Measurements from ENCODE around the gene ZNF280B. TPM values are rescaled to one million over a fixed set of nuclear protein-coding genes. Genes with fewer than 3 reads are reported as not detected.

ZNF280B gene
- total and polyA plus RNA-seq, 12 donors, result 0.81 to 7.8 (median 3.6) TPM

DNA sequence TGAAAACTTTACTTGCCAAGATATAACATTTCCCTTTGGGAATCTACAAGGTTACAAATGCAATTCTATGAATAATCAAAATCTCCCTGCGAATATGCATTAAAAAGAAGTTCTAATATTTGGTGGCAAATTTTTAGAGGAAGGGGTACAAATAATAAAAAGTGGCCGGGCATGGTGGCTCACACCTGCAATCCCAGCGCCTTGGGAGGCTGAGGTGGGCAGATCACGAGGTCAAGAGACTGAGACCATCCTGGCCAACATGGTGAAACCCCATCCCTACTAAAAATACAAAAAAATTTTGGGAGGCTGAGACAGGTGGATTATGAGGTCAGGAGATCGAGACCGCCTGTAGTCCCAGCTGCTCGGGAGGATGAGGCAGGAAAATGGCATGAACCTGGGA, 47.0 kb downstream of the ZNF280B start:
- H3K27ac ChIP-seq, result no peak overlapping the region
- WGBS, 4 donors, result 75 to 84% (median 78%) methylated on average over 7 of the region's 7 CpGs
- intact Hi-C loops (cut with DNase I), result loop anchor here in 1 of 2 donors (10.0 kb wide), 2 partner anchors 113 to 223 kb away; no protein-coding TSS in a partner anchor
- peaks cover 0 to 5% (median 0%) of the 10 kb centered on the region in 3 donors for H3K9me3 ChIP-seq (replicated peaks in 1 of 3)
- no peaks in the 10 kb centered on the region for H3K36me3 ChIP-seq (replicated peaks in 1 of 2)
- H3K27me3 ChIP-seq, result peaks cover 13% of the 10 kb centered on the region
- no peak for TF ChIP-seq POLR2A (IDR thresholded peaks at IDR 0.05)
- TF ChIP-seq CTCF (IDR thresholded peaks at IDR 0.05), result no peak
- DNase-seq, result no peak
- H3K4me1 ChIP-seq (replicated peaks in 1 of 2), result no peaks in the 10 kb centered on the region
- no peak overlapping the region for H3K4me3 ChIP-seq

DNA sequence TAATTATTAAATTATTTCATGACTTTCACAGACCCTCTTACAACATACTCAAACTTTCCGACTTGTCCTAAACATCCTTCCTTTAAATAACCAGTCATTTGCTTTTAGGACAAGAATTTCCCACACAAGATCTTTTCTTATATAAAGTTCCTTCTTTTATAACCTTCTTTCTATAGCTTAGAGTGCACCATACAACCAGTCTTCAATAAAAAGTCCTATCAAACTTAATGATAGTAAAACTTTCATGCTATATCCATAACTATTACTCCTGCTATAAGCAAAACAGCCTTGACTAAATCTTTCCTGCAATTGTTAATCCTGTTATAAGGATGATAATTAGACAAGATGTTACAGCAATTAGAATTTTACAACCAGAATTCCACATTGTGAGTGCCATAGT, 47.4 kb downstream of the ZNF280B start:
- Histone ChIP-seq H3K4me1 (replicated peaks in 1 of 2) (no peaks in the 10 kb centered on the region), H3K36me3 (replicated peaks in 1 of 2) (no peaks in the 10 kb centered on the region), H3K4me3 (no peak overlapping the region), H3K27me3 (peaks cover 13% of the 10 kb centered on the region), H3K9me3 (replicated peaks in 1 of 3) (peaks cover 0 to 5% (median 0%) of the 10 kb centered on the region in 3 donors), H3K27ac (no peak overlapping the region)
- intact Hi-C loops (cut with DNase I), result loop anchor here in 1 of 2 donors (10.0 kb wide), 2 partner anchors 114 to 224 kb away; no protein-coding TSS in a partner anchor
- no peak for TF ChIP-seq CTCF (IDR thresholded peaks at IDR 0.05)
- no peak for TF ChIP-seq POLR2A (IDR thresholded peaks at IDR 0.05)
- no peak for DNase-seq
- WGBS, 4 donors, result 63 to 81% (median 75%) methylated on average over 1 of the region's 1 CpG

- Histone ChIP-seq H3K9me3 (replicated peaks in 1 of 3) (peaks cover 0 to 5% (median 0%) of the 10 kb centered on the region in 3 donors), H3K4me3 (no peak overlapping the region), H3K27me3 (peaks cover 13% of the 10 kb centered on the region), H3K36me3 (replicated peaks in 1 of 2) (no peaks in the 10 kb centered on the region), H3K27ac (no peak overlapping the region), H3K4me1 (replicated peaks in 1 of 2) (no peaks in the 10 kb centered on the region)
- DNase-seq, result no peak
- TF ChIP-seq CTCF (IDR thresholded peaks at IDR 0.05), result peak in 3 of 6 experiments; percentile 19 to 39 (median 29)
- no peak for TF ChIP-seq POLR2A (IDR thresholded peaks at IDR 0.05)
- intact Hi-C loops (cut with DNase I), result loop anchor here in 1 of 2 donors (10.0 kb wide), 2 partner anchors 114 to 224 kb away; no protein-coding TSS in a partner anchor
Measured at GRCh38 chr22:22460635-22461034, 47.9 kb downstream of the ZNF280B start.

- DNase-seq, result no peak
- H3K36me3 ChIP-seq (replicated peaks in 1 of 2), result no peaks in the 10 kb centered on the region
- TF ChIP-seq POLR2A (IDR thresholded peaks at IDR 0.05) (no peak), CTCF (IDR thresholded peaks at IDR 0.05) (no peak)
- no peak overlapping the region for H3K27ac ChIP-seq
- H3K4me1 ChIP-seq (replicated peaks in 1 of 2), result no peaks in the 10 kb centered on the region
- no peak overlapping the region for H3K4me3 ChIP-seq
- H3K9me3 ChIP-seq (replicated peaks in 1 of 3), result peaks cover 0 to 5% (median 0%) of the 10 kb centered on the region in 3 donors
- WGBS, 4 donors, result 79 to 100% (median 84%) methylated on average over 2 of the region's 2 CpGs
- intact Hi-C loops (cut with DNase I), result loop anchor here in 1 of 2 donors (10.0 kb wide), 2 partner anchors 115 to 225 kb away; no protein-coding TSS in a partner anchor
- H3K27me3 ChIP-seq, result peaks cover 13% of the 10 kb centered on the region
Measured at GRCh38 chr22:22460060-22460459, 48.5 kb downstream of the ZNF280B start.

Measured in adrenal gland (tissue), 12 donors.